SJSA1 (cell line): ENCODE results near the gene HCLS1. TPM values are rescaled to one million over a fixed set of nuclear protein-coding genes. Genes with fewer than 3 reads are reported as not detected.

Source experiments
- DNase-seq, 2 experiments: peaks; one replicate each; pipeline ENCODE4 v3.0.0-alpha.2; 2015 to 2020; ENCODE audit warnings: low spot score in 2 of 2, low read depth in 1 of 2
- H3K27ac ChIP-seq: fragments of 250-450 bp; sonication (Bioruptor Pico); 2 replicates; pipeline ENCODE4 v1.5.1; 2020; ENCODE audit warnings: mild to moderate bottlenecking, moderate library complexity
- H3K27me3 ChIP-seq: fragments of 250-450 bp; sonication (Bioruptor Pico); replicated peaks from 2 replicates; pipeline ENCODE4 v1.5.1; 2020; ENCODE audit warnings: mild to moderate bottlenecking, moderate library complexity
- H3K36me3 ChIP-seq: fragments of 250-450 bp; sonication (Bioruptor Pico); 2 replicates; pipeline ENCODE4 v1.5.1; 2020; ENCODE audit warnings: mild to moderate bottlenecking
- H3K4me1 ChIP-seq: fragments of 250-450 bp; sonication (Bioruptor Pico); replicated peaks from 2 replicates; pipeline ENCODE4 v1.6.1; 2021; ENCODE audit warnings: mild to moderate bottlenecking
- H3K4me3 ChIP-seq: fragments of 250-450 bp; sonication (Bioruptor Pico); 2 replicates; pipeline ENCODE4 v1.5.1; 2020; ENCODE audit warnings: mild to moderate bottlenecking
- H3K9me3 ChIP-seq: fragments of 250-450 bp; sonication (Bioruptor Pico); replicated peaks from 2 replicates; pipeline ENCODE4 v1.5.1; 2020; ENCODE audit warnings: mild to moderate bottlenecking
- total RNA-seq: library from RNA; depleted of rRNA; stranded (reverse); fragments of >200 nt; shearing (Covaris generic); gene quantifications from 2 replicates; pipeline ENCODE4 v1.2.3, GENCODE V29; 2014

HCLS1 gene
- total RNA-seq, 1 experiment from 2014 or later = not detected

DNA sequence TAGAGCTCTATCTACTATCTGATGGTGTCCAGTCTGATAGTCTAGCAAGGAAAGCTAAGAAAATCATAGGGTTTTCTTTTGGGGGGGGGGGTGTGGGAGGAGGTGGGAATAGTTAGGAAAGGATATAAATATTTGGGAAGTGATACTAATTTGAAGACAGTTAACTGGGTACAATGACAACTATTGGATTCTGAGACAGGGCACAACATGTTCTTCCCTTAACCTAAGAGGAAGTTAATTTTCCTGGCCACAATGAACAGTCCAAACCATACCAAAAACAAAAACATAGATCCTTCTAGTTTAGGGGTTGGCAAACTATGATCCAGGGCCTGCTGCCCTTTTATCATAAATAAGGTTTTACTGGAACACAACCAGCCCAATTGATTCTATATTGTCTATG is 10.0 kb upstream of the HCLS1 start:
- no peaks in the 10 kb centered on the region for H3K27me3 ChIP-seq
- DNase-seq = no peak
- no peaks in the 10 kb centered on the region for H3K9me3 ChIP-seq
- no peak overlapping the region for H3K27ac ChIP-seq
- H3K4me3 ChIP-seq = no peak overlapping the region
- H3K36me3 ChIP-seq = peaks cover 26% of the 10 kb centered on the region
- H3K4me1 ChIP-seq = no peaks in the 10 kb centered on the region

DNA sequence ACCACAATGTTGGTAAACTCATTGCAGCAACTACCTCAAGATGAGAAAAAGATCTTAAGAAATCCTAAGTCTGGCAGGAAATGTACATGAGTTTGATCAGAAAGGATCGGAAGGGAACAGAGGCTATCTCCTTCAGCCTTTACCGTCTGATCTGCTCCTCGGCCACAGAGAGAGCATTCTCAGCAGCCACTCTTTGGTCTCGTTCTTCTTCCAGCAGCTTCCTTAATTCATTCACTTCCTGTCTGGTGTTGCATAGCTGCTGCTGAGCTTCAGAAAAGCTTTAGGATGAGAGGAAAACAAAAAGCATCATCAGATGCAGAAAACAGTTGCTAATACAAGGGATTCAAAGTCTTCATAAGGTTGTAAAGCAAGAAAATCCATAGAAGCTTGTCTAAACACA is 6.6 kb upstream of the HCLS1 start:
- peaks cover 38% of the 10 kb centered on the region for H3K36me3 ChIP-seq

DNA sequence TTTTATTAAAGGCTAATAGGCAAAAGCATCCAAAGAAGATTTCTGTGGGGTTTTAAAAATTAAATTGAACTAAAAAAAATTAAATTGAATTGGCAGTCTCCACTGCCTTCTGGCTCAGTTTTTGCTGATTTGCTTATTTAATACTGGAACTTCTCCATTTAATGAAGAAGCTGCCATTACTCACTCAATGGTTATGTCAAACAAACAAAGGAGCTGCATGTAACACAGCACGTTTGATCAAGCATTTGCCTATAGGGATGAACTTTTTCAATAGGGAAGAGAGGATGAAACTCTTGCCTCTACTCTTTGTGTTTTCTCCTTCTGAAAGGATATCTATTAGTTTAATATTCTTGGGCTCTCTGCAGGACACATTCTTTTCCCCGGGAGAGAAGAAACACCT is 4.8 kb upstream of the HCLS1 start:
- no peak overlapping the region for H3K27ac ChIP-seq
- no peaks in the 10 kb centered on the region for H3K4me1 ChIP-seq
- no peak overlapping the region for H3K4me3 ChIP-seq
- no peaks in the 10 kb centered on the region for H3K27me3 ChIP-seq
- no peak for DNase-seq
- peaks cover 38% of the 10 kb centered on the region for H3K36me3 ChIP-seq
- H3K9me3 ChIP-seq = no peaks in the 10 kb centered on the region

More for the DNA sequence above, 6.6 kb upstream of the HCLS1 start:
- Histone ChIP-seq H3K4me1 (no peaks in the 10 kb centered on the region), H3K27me3 (no peaks in the 10 kb centered on the region), H3K27ac (no peak overlapping the region), H3K4me3 (no peak overlapping the region), H3K9me3 (no peaks in the 10 kb centered on the region)
- DNase-seq = no peak

DNA sequence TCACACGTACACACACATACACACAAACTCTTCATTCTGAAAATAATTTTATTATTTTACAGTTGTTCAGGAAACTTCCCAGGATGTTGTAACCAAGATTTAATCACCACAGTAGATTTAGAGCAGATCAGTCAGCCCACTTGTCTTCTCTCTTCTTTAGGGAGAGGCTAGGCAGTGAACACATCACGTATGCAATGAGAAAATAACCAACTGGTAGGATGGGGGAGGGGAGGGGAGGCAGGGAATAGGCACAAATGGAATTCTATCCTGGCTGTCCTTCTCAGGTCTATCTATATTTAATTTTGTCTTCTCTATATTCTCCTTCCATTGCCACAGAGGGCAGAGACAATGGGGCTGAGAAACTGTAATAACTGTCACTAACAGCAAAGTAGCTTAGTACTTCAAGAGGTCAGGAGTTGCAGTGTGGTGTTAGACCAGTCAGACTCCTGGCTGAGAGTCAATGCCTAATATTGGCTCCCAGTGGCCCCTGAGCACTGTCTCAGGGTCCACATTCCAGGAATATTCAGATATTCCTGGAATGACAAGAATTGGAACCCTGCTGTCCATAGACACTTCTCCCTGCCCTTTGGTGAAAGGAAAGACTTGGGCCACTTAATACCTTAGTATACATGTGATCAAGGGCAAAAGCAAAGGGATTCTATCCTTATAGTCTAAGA is 2.6 kb upstream of the HCLS1 start:
- no peak overlapping the region for H3K4me3 ChIP-seq
- peaks cover 36% of the 10 kb centered on the region for H3K36me3 ChIP-seq
- no peak overlapping the region for H3K27ac ChIP-seq
- H3K27me3 ChIP-seq = no peaks in the 10 kb centered on the region
- H3K4me1 ChIP-seq = no peaks in the 10 kb centered on the region
- H3K9me3 ChIP-seq = no peaks in the 10 kb centered on the region
- DNase-seq = no peak

- H3K4me1 ChIP-seq = no peaks in the 10 kb centered on the region
- no peak for DNase-seq
- no peaks in the 10 kb centered on the region for H3K9me3 ChIP-seq
- H3K27ac ChIP-seq = no peak overlapping the region
- no peaks in the 10 kb centered on the region for H3K27me3 ChIP-seq
- no peak overlapping the region for H3K4me3 ChIP-seq
- peaks cover 35% of the 10 kb centered on the region for H3K36me3 ChIP-seq
These were observed 2.0 kb upstream of the HCLS1 start for GRCh38 chr3:121662742-121663141.

DNA sequence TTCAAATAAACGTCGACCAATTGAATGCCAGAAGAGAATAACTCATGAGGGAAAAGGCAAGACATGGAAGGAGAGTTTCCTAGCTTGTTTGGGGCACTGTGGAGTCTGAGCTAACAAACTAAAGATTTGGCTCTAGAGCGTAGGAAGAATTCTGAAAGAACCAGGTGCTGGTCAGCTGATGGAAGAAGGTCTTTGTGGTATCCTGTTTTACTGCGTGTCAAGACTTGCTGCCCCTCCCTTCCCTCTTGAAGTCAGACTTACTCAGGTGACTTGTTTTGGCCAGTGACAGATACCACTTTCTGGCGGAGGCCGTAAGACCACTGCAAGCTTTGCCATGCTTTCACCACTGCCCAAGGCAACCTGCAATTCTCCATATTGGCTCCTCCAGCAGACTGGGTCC is 673 bp upstream of the HCLS1 start:
- Histone ChIP-seq H3K36me3 (peaks cover 21% of the 10 kb centered on the region), H3K27ac (no peak overlapping the region), H3K9me3 (no peaks in the 10 kb centered on the region), H3K27me3 (no peaks in the 10 kb centered on the region), H3K4me1 (no peaks in the 10 kb centered on the region), H3K4me3 (no peak overlapping the region)
- DNase-seq = no peak

DNA sequence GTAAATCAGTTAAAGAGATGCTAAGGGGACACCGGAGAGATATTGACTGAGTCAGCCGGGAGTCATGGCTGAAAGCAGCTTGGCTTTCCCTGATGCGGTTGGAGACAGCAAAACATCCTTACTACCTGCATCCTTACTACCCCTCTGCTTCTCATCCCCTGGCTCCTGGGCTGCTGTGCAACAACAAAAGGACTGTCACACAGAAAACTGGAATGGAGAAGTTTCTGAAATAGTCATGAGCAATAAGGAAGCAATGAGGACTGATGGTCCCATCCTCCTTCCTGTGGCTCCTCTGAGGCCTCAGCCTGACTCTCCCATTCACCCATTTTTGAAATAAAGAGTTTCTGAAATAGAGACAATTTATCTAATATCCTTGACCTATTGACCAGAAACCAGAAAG is 1.1 kb downstream of the HCLS1 start:
- H3K27ac ChIP-seq = no peak overlapping the region
- no peaks in the 10 kb centered on the region for H3K27me3 ChIP-seq
- peaks cover 9% of the 10 kb centered on the region for H3K36me3 ChIP-seq
- H3K9me3 ChIP-seq = no peaks in the 10 kb centered on the region
- no peaks in the 10 kb centered on the region for H3K4me1 ChIP-seq
- no peak overlapping the region for H3K4me3 ChIP-seq
- no peak for DNase-seq

GRCh38 chr3:121658716-121659435 is 1.8 kb downstream of the HCLS1 start:
- DNase-seq = no peak
- Histone ChIP-seq H3K27me3 (no peaks in the 10 kb centered on the region), H3K4me1 (no peaks in the 10 kb centered on the region), H3K9me3 (no peaks in the 10 kb centered on the region), H3K27ac (no peak overlapping the region), H3K4me3 (no peak overlapping the region), H3K36me3 (peaks cover 2% of the 10 kb centered on the region)

GRCh38 chr3:121654493-121655385 is 6.0 kb downstream of the HCLS1 start:
- no peaks in the 10 kb centered on the region for H3K4me1 ChIP-seq
- DNase-seq = no peak
- H3K27me3 ChIP-seq = no peaks in the 10 kb centered on the region
- no peak overlapping the region for H3K27ac ChIP-seq
- no peaks in the 10 kb centered on the region for H3K36me3 ChIP-seq
- H3K4me3 ChIP-seq = no peak overlapping the region
- H3K9me3 ChIP-seq = no peaks in the 10 kb centered on the region

GRCh38 chr3:121651684-121652083 is 9.0 kb downstream of the HCLS1 start:
- H3K4me1 ChIP-seq = no peaks in the 10 kb centered on the region
- no peak overlapping the region for H3K4me3 ChIP-seq
- DNase-seq = no peak
- H3K27ac ChIP-seq = no peak overlapping the region
- no peaks in the 10 kb centered on the region for H3K36me3 ChIP-seq
- no peaks in the 10 kb centered on the region for H3K27me3 ChIP-seq
- no peaks in the 10 kb centered on the region for H3K9me3 ChIP-seq

- Histone ChIP-seq H3K4me1 (no peaks in the 10 kb centered on the region), H3K4me3 (no peak overlapping the region), H3K36me3 (no peaks in the 10 kb centered on the region), H3K27me3 (no peaks in the 10 kb centered on the region), H3K9me3 (no peaks in the 10 kb centered on the region), H3K27ac (no peak overlapping the region)
- no peak for DNase-seq
These were observed 11.1 kb downstream of the HCLS1 start for GRCh38 chr3:121649645-121650044.

GRCh38 chr3:121648219-121648958 is 12.3 kb downstream of the HCLS1 start:
- Histone ChIP-seq H3K4me1 (no peaks in the 10 kb centered on the region), H3K4me3 (no peak overlapping the region), H3K9me3 (no peaks in the 10 kb centered on the region), H3K27me3 (no peaks in the 10 kb centered on the region), H3K27ac (no peak overlapping the region), H3K36me3 (no peaks in the 10 kb centered on the region)
- no peak for DNase-seq

GRCh38 chr3:121645054-121645453 is 15.6 kb downstream of the HCLS1 start:
- H3K4me3 ChIP-seq = no peak overlapping the region
- H3K4me1 ChIP-seq = no peaks in the 10 kb centered on the region
- no peak for DNase-seq

More at GRCh38 chr3:121645054-121645453, 15.6 kb downstream of the HCLS1 start:
- H3K27ac ChIP-seq = no peak overlapping the region
- no peaks in the 10 kb centered on the region for H3K9me3 ChIP-seq
- no peaks in the 10 kb centered on the region for H3K27me3 ChIP-seq
- no peaks in the 10 kb centered on the region for H3K36me3 ChIP-seq
